ENCODE results near the gene PAMR1.

- TF ChIP-seq CTCF (conservative IDR thresholded peaks at IDR 0.05) (no peak), EZH2 (IDR thresholded peaks at IDR 0.05; ENCODE audit: low read depth) (no peak)
These were observed 39.0 kb downstream of the PAMR1 start for GRCh38 chr11:35486446-35486845.
